Measurements from ENCODE around the gene VTI1A. TPM values are rescaled to one million over a fixed set of nuclear protein-coding genes. Genes with fewer than 3 reads are reported as not detected.
A peak's percentile ranks its signal among the peaks of the same experiment; 100 is the strongest.

Gene VTI1A
- polyA plus RNA-seq, 6 donors from 2014 or later: 24.9 to 42.9 (median 40.3) TPM

DNA sequence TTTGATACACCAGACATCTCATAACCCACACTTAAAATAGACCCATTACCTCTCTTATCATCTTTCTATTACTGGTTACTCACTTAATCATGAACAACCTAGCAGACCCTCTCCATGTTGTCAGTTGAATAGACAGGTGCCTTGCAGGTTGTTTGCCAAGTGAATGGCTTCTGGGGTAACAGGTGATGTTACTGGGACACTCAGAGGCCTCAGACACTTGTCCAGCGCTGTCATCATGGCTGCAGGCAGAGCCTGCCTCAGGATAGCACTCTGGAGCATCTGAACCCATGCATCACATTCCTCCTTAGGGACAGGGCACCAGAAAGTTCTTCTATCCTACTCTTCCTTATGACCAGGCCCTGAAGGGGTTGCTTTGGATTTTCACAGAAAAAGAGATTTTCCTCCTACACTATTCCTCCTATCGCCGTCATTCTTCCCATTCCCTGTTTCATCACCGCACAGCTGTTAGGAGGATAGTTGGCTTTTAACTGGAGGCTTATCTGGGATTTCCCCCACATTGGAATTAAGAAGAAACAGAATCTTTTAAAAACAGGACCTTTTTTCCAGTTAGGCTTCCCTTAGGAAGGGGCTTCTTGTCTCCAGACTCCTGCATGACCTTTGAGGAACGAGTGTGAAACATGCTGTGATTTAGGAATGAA, 182.1 kb downstream of the VTI1A start:
- DNase-seq (no peak), ATAC-seq (ENCODE audit: low read depth in 2 of 2) (no peak)
- Mint-ChIP-seq H3K4me3 (no peak overlapping the region), H3K36me3 (peaks cover 0 to 9% of the 10 kb centered on the region in 2 donors), H3K27me3 (no peaks in the 10 kb centered on the region), H3K9me3 (no peaks in the 10 kb centered on the region), H3K27ac (no peak overlapping the region), H3K4me1 (no peaks in the 10 kb centered on the region)

DNA sequence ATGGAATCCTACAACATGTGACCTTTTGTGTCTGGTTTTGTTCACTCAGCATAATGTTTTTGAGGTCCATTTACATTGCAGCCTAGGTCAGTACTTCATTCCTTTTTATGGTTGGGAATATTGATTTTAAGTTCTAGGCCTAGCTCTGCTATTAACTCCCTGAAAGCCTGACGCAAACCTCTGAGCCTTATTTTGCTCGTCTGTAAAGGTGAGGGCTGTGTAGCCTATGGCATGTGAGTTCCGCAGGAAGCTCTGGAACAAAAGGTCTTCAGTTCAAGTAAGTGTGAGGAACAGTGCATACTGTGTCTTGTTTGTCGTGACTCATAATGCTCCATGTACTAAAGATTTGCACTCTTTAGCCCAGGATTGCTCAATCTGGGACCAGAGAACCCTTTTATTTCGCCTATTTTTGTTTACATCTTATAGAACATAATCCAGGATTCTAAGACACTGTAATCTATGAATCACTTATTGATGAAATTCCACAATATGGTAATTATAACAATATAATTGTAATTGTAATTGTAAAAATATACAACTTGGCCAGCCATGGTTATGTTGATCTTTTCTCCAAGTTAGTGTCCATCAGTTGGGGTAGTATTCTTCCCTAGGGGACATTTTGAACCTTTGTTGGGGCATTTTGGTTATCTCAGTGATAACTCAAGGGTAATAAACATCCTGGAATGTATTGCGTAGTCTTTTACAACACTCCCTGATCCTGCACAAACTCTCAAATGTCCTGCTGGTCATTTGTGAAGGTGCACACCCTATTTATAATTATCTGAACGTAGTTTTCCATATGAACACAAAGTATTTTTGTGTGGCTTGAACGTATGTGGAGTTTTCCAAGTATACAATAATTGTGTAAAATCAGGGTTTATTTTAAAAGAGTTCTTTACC, 184.7 kb downstream of the VTI1A start:
- H3K4me1 Mint-ChIP-seq: no peaks in the 10 kb centered on the region
- no peak overlapping the region for H3K4me3 Mint-ChIP-seq
- no peaks in the 10 kb centered on the region for H3K27me3 Mint-ChIP-seq
- no peaks in the 10 kb centered on the region for H3K9me3 Mint-ChIP-seq
- peaks cover 10% of the 10 kb centered on the region in 2 donors for H3K36me3 Mint-ChIP-seq
- DNase-seq (no peak), ATAC-seq (ENCODE audit: low read depth in 2 of 2) (no peak)
- H3K27ac Mint-ChIP-seq: peak overlapping the region in 2 of 6 donors; percentile 66 to 80

DNA sequence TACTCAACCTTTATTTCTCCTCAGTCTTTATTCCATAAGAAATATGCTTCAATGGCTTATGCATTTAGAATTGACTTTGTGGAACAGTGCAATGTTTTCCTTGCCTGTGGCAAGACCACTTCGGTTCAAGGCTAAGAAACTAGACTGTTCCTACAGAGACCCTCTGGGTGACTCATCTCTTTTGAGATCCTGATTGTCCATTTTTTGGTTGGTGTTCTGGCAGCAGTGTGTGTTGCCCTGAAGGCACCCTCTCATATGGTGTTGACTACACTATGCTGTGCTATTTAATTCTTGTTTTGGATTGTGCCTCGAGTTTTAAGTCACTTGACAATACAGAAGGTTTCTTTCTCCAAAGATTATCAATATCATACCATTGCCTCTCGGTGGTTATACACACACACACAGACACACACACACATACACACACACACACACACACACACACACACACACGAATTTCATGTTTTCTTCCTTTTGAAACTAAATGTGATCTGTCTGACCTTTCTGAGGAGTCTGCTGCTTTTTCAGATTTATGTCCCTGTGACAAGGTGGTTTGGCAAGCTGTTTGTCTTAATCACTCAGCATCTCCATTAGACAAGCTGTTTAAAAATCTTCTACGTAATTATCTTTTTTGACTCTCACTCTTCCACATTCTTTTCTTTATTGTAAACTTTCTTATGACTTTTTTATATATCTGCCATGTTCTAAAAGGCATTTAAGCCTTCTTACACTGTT, 187.2 kb downstream of the VTI1A start:
- H3K27ac Mint-ChIP-seq: no peak overlapping the region
- ATAC-seq (ENCODE audit: low read depth in 2 of 2): no peak
- DNase-seq: no peak
- no peaks in the 10 kb centered on the region for H3K9me3 Mint-ChIP-seq
- H3K4me1 Mint-ChIP-seq: no peaks in the 10 kb centered on the region
- no peaks in the 10 kb centered on the region for H3K27me3 Mint-ChIP-seq
- H3K4me3 Mint-ChIP-seq: no peak overlapping the region
- H3K36me3 Mint-ChIP-seq: peaks cover 5 to 10% of the 10 kb centered on the region in 2 donors

DNA sequence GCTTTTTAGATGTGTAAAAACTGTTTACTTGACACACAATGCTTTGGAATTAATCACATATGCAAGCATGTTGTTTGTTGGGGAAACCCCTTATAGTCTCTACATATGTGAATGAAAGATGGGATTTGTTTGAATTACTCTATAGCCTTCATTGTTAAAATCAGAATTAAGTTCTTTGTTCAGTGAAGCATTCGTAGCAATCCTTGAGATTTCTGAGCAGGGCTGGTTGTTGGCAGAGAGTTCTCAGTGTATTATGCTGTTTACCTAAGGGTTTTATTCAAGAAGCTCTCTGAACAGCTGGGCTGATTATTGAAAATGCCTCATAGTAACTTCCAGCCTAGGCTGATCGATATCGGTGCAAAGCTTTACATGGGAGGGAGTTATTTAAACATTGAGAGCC, 190.9 kb downstream of the VTI1A start:
- no peak for DNase-seq
- no peaks in the 10 kb centered on the region for H3K4me1 Mint-ChIP-seq
- H3K4me3 Mint-ChIP-seq: no peak overlapping the region
- no peaks in the 10 kb centered on the region for H3K9me3 Mint-ChIP-seq
- ATAC-seq (ENCODE audit: low read depth in 2 of 2): no peak
- no peak overlapping the region for H3K27ac Mint-ChIP-seq
- H3K27me3 Mint-ChIP-seq: no peaks in the 10 kb centered on the region
- peaks cover 10 to 17% of the 10 kb centered on the region in 2 donors for H3K36me3 Mint-ChIP-seq

DNA sequence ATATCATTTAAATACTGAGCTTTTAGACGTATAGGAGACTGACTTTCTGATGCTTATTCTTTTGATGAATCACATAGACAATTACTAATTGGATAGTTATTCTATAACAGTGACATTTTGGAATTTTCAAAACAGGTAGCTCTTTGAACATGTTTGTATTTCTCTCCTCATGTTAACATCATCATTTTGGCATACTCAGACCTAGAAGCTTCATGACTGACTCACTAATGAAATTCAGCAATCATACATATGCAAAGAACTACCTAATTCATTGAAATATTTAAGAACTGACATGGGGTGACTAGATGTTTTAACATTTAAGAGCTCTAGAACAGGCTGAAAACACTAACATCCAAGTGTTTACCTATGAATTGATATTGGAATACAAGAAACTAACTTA, 192.3 kb downstream of the VTI1A start:
- H3K27ac Mint-ChIP-seq: peak overlapping the region in 1 of 6 donors; percentile 4
- H3K9me3 Mint-ChIP-seq: no peaks in the 10 kb centered on the region
- no peak for DNase-seq

GRCh38 chr10:112640638-112641037, 193.6 kb downstream of the VTI1A start:
- Mint-ChIP-seq H3K27me3 (no peaks in the 10 kb centered on the region), H3K4me3 (no peak overlapping the region), H3K27ac (no peak overlapping the region), H3K4me1 (no peaks in the 10 kb centered on the region), H3K36me3 (peaks cover 0 to 11% of the 10 kb centered on the region in 2 donors), H3K9me3 (no peaks in the 10 kb centered on the region)
- no peak for DNase-seq
- ATAC-seq (ENCODE audit: low read depth in 2 of 2): no peak

More for the DNA sequence above, 192.3 kb downstream of the VTI1A start:
- H3K36me3 Mint-ChIP-seq: peaks cover 9 to 17% of the 10 kb centered on the region in 2 donors
- no peaks in the 10 kb centered on the region for H3K27me3 Mint-ChIP-seq
- ATAC-seq (ENCODE audit: low read depth in 2 of 2): no peak
- no peak overlapping the region for H3K4me3 Mint-ChIP-seq
- no peaks in the 10 kb centered on the region for H3K4me1 Mint-ChIP-seq

GRCh38 chr10:112643600-112644264, 196.7 kb downstream of the VTI1A start:
- DNase-seq (no peak), ATAC-seq (ENCODE audit: low read depth in 2 of 2) (no peak)
- Mint-ChIP-seq H3K27ac (no peak overlapping the region), H3K27me3 (no peaks in the 10 kb centered on the region), H3K9me3 (no peaks in the 10 kb centered on the region), H3K4me1 (peaks cover 0 to 3% (median 0%) of the 10 kb centered on the region in 3 donors), H3K36me3 (peaks cover 0 to 11% of the 10 kb centered on the region in 2 donors), H3K4me3 (no peak overlapping the region)

DNA sequence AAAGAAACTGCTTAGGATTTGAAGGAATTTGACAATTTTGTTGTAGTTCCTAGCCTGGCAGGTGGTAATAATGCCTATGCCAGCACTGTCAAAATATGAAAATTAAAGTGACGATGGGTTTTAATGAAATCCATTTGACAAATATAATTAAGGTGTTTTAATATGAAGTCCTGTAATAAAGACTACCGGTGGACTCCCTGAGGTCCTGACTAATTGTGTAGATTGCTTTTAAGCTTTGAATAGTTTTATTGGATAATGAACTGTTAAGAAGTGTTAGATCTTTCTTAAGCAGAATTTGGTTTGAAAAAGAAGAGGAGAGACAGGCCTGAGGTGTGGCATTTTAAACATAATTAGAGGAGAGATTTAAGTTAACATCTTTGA, 197.2 kb downstream of the VTI1A start:
- Mint-ChIP-seq H3K36me3 (peaks cover 0 to 11% of the 10 kb centered on the region in 2 donors), H3K4me3 (no peak overlapping the region), H3K27ac (no peak overlapping the region), H3K27me3 (no peaks in the 10 kb centered on the region), H3K9me3 (no peaks in the 10 kb centered on the region), H3K4me1 (peaks cover 0 to 3% (median 0%) of the 10 kb centered on the region in 3 donors)
- DNase-seq (no peak), ATAC-seq (ENCODE audit: low read depth in 2 of 2) (no peak)

GRCh38 chr10:112649006-112649821, 202.2 kb downstream of the VTI1A start:
- no peak for ATAC-seq (ENCODE audit: low read depth in 2 of 2)
- no peaks in the 10 kb centered on the region for H3K27me3 Mint-ChIP-seq
- no peak for DNase-seq
- no peak overlapping the region for H3K4me3 Mint-ChIP-seq
- H3K36me3 Mint-ChIP-seq: peaks cover 4 to 9% of the 10 kb centered on the region in 2 donors
- H3K4me1 Mint-ChIP-seq: peaks cover 0 to 7% (median 0%) of the 10 kb centered on the region in 3 donors
- no peaks in the 10 kb centered on the region for H3K9me3 Mint-ChIP-seq
- no peak overlapping the region for H3K27ac Mint-ChIP-seq

DNA sequence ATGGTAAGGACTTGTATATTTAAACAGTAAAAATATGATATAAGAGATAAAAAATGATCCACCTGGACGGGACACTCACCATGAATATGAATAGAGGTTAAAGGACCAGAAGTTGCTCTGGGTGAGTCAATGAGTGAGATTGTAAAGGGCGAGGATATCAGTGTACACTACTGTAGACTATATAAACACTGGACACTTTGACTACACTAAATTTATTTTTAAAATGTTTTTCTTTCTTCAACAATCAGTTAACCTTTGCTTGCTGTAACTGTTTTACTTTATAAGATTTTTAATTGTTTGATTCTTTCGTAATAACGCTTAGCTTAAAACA, 202.8 kb downstream of the VTI1A start:
- H3K27me3 Mint-ChIP-seq: no peaks in the 10 kb centered on the region
- no peak overlapping the region for H3K27ac Mint-ChIP-seq
- no peak overlapping the region for H3K4me3 Mint-ChIP-seq
- peaks cover 0 to 7% (median 0%) of the 10 kb centered on the region in 3 donors for H3K4me1 Mint-ChIP-seq
- DNase-seq: no peak
- no peaks in the 10 kb centered on the region for H3K9me3 Mint-ChIP-seq
- peaks cover 6 to 9% of the 10 kb centered on the region in 2 donors for H3K36me3 Mint-ChIP-seq
- ATAC-seq (ENCODE audit: low read depth in 2 of 2): no peak

DNA sequence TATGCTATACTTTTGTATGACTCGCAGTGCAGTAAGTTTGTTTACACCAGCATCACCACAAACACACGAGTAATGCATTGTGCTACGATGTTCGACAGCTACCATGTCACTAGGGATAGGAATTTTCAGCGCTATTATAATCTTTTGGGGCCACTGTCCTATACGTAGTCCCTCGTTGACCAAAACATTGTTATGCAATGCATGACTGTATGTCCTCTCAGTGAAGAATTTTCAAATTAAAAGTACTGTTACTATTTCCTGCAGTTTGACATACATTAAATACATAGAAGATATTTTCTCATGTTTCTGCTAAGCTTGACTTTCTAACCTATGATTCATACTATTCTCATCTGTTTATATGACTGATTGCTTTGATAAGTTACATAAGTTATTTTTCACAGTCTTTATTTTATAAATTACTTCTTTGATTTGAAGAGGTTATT, 203.6 kb downstream of the VTI1A start:
- peaks cover 9 to 12% of the 10 kb centered on the region in 2 donors for H3K36me3 Mint-ChIP-seq
- no peaks in the 10 kb centered on the region for H3K9me3 Mint-ChIP-seq
- H3K27ac Mint-ChIP-seq: no peak overlapping the region
- DNase-seq (no peak), ATAC-seq (ENCODE audit: low read depth in 2 of 2) (no peak)
- H3K27me3 Mint-ChIP-seq: no peaks in the 10 kb centered on the region
- H3K4me3 Mint-ChIP-seq: no peak overlapping the region
- H3K4me1 Mint-ChIP-seq: peaks cover 0 to 7% (median 0%) of the 10 kb centered on the region in 3 donors

- ATAC-seq (ENCODE audit: low read depth in 2 of 2): no peak
- Mint-ChIP-seq H3K27me3 (no peaks in the 10 kb centered on the region), H3K27ac (peak overlapping the region in 1 of 6 donors; percentile 74)
Observed at GRCh38 chr10:112653215-112653614, 206.2 kb downstream of the VTI1A start.

More at GRCh38 chr10:112653215-112653614, 206.2 kb downstream of the VTI1A start:
- Mint-ChIP-seq H3K4me3 (no peak overlapping the region), H3K9me3 (no peaks in the 10 kb centered on the region), H3K36me3 (peaks cover 9 to 12% of the 10 kb centered on the region in 2 donors), H3K4me1 (peaks cover 0 to 4% (median 0%) of the 10 kb centered on the region in 3 donors)
- no peak for DNase-seq
